GM18508 (cell line): ENCODE measurements around the gene PGP.

ENCODE experiments used
- ATAC-seq: cut with Tn5 transposase; IDR thresholded peaks from one replicate; pipeline ENCODE4 v1.9.1; 2021; ENCODE audit warnings: moderate number of reproducible peaks; ENCODE audit not compliant: insufficient read depth, unreplicated experiment

The PGP gene

DNA sequence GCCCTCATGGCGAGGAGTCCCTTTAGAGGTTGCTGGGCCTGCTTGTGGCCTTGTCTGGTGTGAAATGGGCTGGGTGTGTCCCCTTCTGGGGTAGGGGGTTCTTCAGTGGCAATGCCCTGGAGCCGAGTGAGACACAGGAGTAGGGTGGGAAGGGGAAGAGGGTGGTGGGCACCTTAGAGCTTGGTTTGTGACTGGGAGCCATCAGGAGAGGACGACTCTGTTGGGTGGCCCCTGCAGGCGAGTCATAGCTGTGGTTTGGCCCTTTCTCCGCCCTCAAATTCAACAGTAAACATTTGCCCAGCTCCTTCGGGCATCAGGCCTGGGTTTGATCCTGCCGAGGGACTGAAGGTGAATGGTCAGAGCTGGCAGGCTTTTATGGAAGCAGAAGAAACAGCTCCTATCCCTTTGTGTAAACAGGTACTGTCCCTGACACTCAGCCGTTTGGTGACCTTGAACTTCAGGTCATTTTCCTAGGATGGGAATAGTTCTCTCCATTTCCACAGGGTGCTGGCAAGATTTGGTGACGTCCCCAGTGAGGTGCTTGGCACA is 11.7 kb upstream of the PGP start:
- no peak for ATAC-seq

- ATAC-seq = no peak
Measured at GRCh38 chr16:2223942-2224486, 9.4 kb upstream of the PGP start.

DNA sequence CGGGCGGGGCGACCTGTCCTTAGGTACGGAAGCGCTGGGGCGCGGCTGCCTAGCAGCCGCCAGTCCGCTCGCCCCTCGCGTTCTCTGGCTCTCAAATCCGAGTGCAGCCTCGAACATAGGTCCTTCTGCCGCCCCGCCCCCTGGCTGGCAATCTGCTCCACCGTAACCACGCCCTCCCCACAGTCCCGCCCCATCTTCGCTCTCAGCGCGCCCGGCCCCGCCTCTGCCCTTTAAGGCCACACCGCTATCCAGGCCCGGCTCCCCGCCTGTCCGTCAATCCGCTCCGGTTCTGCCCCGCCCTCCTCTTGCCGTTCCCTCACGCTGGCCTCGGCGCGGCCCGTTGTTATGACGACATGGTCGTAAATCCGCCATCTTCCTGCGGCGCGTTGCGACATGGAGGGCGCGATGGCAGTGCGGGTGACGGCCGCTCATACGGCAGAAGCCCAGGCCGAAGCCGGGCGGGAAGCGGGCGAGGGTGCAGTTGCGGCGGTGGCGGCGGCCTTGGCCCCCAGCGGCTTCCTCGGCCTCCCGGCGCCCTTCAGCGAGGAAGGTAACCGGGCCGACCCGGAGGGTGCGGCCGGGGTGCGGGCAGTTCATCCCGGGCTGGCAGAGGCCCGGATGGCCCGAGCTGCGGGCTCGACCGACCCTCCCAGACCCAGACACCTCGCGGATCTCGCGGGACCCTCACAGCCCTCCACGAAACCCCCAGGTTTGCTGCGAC is 8.7 kb upstream of the PGP start, which contains the start of gene E4F1:
Gene E4F1, plus strand, starts transcription at position 371 of the 721 bp plus-strand sequence. Its CDS starts 23 bp downstream, at position 394.
- peak; percentile 65 for ATAC-seq

- ATAC-seq = no peak
Measured at GRCh38 chr16:2216330-2216729, 1.7 kb upstream of the PGP start.

DNA sequence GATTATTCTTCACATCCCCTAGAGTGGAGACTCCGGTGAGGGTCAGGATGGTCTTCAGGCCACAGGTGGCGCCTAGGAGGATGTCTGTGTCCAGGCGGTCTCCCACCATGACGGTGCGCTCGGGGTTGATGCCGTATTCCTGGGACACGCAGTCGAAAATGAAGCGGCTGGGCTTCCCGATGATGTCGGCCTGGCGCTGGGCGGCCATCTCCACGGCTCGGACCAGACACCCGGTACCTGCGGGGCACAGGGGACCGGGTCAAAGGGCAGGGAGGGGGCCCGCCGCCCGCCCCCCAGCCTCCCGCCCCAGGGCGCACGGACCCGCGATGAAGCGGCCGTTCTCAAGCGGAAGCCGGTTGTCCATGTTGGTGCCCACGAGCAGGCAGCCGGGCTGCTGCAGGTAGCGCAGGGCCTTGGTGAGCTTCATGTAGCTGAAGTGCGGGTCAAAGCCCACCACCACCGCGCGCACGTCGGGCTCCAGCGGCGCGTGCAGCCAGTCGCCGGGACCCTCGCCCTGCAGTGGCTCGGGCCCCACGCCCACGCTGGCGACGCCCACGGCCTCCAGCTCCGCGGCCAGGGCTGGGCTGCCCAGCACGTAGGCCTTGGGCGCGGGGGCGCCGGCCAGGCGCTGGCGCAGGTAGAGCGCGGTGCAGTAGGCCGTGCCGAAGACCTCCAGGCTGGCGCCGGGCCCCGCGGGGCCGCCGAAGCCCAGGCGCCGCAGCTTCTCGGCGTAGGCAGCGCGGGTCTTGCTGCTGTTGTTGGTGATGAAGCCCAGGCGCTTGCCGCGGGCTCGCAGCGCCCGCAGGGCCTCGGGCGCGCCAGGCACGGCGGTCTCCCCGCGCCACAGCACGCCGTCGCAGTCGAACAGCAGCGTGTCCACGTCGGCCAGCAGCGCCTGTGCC is 572 bp downstream of the PGP start:
- ATAC-seq = no peak

DNA sequence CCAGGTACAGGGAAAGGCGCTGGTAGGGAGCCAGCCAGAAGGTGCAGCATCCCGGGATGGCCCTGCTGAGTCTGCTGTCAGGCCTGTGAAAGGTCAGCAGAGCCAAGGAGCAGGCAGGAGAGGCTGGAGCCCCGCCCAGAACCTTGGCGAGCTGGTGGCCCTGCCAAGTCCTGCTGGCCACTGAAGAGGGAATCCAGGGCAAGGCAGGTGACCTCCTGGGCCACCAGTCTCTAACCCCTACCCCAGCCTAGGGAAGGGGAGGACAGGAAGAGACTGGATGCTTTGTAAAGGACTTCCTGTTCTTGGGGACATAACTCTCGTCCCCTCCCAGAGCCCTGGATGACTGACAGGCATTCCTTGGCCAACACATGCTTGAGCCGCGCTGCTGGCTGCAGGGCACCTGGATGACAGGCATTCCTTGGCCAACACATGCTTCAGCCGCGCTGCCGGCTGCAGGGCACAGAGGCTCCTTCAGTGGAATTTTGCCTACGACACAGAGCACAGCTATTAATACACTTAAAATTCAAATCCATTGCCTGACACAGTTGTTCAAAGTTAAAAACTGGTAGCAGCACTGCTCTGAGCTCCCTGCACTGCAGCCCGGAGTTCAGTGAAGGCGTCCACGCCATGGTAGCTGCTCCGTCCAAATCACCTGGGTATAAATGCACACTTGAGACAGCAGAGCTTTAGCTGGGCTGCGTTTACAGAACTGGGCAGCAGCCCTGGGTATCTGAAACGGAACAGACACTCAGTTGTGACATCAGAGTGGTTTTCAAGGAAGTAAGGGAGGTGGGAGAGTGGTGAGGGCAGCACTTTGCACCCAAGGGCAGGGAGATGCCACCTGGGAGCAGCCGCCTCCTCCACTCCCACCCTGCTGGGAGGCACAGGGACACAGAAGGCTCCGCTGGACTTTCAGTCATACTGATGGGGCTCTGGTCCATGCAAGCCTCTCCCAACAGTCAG is 2.0 kb downstream of the PGP start:
- no peak for ATAC-seq

- ATAC-seq = no peak
Measured at GRCh38 chr16:2211923-2212347, 2.7 kb downstream of the PGP start.

DNA sequence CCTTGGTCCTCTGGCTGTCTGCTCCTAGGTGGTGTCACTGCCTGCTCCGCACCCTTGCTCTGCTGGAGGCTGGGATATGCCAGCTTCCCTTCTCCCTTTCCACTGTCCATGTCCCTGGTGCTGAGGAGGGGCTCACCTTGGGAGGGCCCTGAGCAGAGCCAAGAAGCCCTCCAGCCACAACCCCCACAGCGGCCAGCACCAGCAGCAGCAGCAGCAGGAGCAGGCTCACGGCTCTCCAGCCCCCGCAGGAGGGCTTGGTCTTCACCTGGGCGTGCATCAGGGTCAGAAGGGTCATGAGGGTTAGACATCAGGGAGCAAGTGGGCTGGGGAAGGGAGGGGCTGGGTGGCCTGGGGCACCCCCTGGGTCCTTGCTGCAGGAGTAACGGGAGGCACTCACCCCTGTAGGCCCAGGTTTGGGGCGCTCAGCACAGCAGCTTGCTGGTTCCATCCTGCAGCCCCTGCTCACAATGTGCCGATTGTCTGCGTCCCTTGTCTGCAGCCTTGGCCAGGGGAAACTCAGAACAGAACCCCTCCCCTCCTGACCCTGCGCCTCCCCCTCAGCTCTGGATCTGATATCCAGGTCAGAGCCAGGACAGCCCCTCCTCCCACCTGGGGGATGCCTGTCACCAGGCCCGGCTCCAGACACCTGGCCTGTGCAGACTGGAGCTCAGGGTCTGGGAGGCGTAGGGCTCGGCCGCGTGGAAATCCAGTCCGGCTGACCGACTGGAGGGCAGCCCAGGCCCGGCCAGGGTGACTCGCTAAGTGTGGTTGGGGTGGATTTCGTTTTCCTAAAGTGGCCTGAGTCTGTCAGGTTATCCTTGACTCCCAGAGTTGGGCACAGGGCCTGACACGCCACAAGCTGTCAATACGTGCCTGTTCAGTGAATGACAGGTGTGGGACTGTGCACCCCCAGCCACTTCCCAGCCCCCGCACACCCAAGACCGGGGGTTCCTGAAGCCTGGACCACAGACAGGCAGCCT is 4.0 kb downstream of the PGP start, which contains the start of gene BRICD5:
Gene BRICD5, minus strand, starts transcription at position 478 of the 980 bp plus-strand sequence. Its CDS starts 30 bp downstream, at position 448.
- no peak for ATAC-seq

GRCh38 chr16:2210009-2210332 is 4.7 kb downstream of the PGP start:
- no peak for ATAC-seq

DNA sequence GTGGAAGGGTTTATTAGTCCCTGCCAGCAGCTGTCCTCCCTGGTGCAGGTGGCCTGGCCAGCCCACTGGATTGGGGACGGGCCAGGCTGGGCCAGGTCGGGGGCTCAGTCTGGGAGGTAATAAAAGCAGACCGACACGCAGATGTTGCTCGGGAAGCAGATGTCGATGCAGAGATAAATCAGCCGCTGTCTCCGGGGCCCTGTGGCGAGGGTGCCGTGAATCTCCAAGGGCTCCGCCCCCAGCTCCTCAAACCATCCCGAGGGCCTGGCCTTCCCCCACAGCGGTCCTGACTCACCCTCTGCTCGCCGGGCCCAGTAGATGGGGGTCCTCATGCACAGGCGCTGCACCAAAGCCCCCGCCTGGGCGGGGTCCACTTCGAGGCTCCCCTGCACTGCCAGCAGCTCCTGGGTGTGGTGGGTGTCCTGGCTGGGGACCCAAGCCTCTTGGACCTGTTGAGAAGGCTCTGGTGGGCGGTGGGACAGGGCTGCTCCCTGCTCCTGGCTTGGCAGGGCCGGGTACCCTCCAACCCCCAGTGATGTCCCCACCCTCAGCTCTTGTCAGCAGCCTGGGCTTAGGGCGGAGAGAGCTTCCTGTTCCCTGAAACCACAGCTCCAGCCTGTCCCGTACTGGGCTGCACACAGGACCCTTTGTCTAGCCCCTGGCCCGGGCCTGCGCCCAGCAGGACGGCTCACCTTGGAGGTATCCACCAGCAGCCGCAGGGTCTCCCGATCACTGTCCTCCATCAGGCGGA is 5.2 kb downstream of the PGP start:
- no peak for ATAC-seq

GRCh38 chr16:2208772-2209171 is 5.9 kb downstream of the PGP start:
- ATAC-seq = no peak

DNA sequence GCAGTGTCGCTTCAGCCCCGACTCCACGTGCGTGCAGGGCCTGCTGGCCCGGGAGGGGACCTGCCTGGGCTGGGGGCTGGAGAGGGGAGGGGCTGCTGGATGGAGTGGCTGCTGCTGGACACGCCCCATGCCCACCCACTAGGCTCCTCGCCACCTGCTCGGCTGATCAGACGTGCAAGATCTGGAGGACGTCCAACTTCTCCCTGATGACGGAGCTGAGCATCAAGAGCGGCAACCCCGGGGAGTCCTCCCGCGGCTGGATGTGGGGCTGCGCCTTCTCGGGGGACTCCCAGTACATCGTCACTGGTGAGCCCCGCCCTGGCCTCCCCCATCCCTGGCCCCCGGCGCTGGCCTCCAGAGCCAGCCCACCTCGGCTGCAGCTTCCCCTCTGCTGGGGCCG is 6.3 kb downstream of the PGP start:
- no peak for ATAC-seq

- ATAC-seq = no peak
Measured at GRCh38 chr16:2207872-2208271, 6.8 kb downstream of the PGP start.

DNA sequence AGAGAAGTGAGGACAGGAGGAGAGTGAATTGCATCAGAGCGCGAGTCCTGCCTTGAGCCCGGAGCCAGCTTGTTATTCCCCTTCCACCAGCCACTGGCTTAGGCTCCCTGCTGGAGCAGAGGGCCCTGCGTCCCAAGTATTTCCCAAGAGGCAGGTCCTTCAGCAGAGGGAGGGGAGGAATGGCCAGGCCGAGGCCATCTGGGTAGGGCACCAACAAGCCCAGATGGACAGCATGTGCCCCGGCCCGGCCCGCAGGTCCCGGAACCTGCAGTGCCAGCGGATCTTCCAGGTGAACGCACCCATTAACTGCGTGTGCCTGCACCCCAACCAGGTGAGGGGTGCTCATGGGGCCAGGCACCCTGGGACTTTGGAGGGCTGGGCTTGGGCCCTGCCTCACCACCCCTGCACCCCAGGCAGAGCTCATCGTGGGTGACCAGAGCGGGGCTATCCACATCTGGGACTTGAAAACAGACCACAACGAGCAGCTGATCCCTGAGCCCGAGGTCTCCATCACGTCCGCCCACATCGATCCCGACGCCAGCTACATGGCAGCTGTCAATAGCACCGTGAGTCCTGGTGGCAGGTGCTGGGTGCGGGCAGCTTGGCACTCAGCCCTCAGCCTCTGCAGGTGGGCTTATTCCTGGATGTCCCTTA is 7.7 kb downstream of the PGP start:
- ATAC-seq = no peak

- ATAC-seq = no peak
Measured at GRCh38 chr16:2206420-2206779, 8.2 kb downstream of the PGP start.

DNA sequence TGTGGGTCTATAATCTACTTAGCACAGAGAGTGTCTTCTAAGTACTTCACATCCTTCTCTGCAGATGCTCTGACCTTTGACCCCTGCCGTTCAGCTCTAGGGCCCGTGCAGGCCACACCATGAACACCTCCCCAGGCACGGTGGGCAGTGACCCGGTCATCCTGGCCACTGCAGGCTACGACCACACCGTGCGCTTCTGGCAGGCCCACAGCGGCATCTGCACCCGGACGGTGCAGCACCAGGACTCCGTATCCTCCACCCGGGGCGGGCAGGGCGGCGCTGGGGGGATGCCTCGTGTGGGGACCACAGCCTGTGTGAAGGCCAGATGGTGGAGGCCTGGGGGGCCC is 8.7 kb downstream of the PGP start:
- peak; percentile 6 for ATAC-seq

DNA sequence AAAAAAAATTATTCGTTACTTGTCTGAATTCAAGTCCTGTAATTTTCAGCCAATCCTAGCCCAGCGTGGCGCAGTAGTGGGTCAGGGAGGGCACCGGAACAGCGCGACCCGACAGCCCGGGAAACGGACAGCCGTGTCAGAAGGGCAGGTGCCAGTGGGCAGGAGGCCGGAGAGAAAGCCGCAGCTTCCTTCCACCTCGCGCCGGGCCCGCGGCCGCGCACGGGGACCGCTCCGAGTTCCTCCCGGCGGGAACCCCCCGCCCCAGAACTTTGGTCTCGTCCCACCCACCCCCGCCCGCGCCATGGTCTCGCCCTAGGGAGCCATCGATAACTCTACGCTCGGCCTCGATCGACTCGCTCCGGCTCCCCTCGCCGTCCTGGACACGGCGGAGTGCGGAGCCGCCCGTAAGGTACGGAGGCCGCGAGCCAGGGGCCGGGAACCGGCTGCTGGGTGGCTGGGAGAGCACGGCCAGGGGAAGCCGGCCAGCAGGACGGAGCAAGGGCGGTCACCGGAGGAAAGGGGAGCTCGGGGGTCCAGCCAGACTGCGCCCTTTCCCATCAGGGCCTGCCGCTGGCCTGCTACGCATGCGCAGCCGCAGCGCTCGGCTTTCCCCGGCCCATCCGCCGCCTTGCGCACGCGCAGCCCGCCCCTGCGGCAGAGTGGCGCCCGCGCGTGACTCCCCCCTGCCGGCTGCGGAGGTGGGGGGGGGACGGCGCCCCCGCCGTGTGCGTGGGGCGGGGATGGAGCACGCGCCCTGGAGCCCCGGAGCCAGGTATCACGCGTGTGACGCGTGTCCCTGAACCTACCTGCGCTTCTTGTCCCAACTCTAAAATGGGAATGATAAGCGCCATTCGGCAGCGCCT is 9.3 kb downstream of the PGP start, which contains the start of gene MLST8:
Gene MLST8, plus strand, starts transcription at position 351 of the 863 bp plus-strand sequence. CDS start 632 bp downstream, outside the sequence.
- ATAC-seq = peak; percentile 41
